NK-92 treated with Interleukin-12 subunit alpha and Interleukin-12 subunit beta, amount 100 ng/mL, for 24 hours (cell line): Measurements from ENCODE around the gene CPT2.
"Not testable (repeated sequence)": the region's sequence is repeated elsewhere in the genome, so short reads cannot be mapped to it uniquely, and the experiment has no call there.

Experiments used
- DNase-seq: peaks from one replicate; lab custom pipeline; 2025; lab: John Stamatoyannopoulos, UW

CPT2 gene

DNA sequence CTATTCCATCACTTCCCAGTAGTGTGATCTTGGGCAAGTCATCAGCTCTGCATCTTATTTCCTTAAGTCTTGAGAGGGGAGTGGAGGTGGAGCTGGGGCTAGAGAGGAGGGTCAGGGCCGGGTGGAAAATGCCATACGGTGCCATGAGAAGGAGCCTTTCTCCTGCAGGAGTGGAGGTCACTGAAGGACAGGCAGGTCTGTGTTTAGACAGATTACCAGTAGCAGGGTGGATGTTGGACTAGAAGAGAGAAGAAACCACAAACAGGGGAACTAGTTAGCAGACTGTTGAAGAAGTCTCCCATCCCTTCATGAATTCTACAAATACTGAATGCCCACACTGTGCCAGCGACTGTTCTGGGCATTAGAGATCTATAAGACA lies 13.9 kb upstream of the CPT2 start:
- no peak for DNase-seq

DNA sequence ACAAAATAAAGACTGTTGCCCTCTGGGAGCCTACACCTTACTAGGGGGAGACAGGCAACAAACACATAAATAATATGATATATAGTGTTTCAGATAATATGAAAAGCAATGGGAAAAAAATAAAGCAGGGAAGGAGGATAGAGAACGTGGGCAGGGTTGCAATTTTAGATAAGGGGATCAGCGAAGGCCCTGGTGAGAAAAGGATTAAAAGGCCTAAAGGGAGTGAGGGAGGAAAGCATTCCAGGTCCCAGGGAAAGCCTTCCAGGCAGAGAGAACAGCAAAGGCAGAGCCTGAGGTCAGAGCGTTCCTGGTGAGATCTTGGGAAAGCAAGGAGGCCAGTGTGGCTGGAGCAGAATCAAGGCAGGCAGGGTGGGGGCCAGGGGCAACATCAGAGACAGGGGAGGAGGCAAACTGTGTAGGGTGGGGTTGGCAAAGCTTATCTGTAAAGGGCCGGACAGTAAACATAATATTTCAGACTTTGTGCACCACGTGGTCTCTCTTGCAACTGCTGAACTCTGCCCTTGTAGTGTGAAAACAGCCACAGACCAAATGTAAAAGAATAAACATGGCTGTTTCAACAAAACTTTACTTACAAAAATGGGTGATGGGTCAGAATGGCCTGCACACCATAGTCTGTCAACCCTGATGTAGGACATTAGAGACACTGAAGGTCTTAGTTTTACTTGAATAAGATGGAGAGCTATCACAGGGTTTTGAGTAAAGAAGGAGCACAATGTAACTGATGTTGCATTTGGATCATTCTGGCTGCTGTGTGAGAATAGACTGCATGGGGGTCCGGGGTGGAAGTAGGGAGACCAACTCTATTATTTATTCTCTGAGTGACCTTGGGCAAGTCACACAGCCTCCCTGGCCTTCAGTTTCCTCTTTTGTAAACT lies 13.3 kb upstream of the CPT2 start:
- no peak for DNase-seq

DNA sequence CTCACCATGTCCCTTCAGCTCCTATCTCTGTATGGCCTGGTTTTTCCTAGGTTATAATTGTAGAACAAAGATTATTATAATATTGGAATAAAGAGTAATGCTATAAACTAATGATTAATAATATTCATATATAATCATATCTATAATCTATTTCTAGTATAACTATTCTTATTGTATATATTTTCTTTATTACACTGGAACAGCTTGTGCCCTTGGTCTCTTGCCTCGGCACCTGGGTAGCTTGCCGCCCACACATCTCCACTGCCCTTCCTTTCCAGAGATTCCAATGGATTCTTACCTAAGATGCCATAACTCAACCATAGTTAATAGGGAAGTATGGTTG lies 10.7 kb upstream of the CPT2 start:
- not testable (repeated sequence) for DNase-seq

DNA sequence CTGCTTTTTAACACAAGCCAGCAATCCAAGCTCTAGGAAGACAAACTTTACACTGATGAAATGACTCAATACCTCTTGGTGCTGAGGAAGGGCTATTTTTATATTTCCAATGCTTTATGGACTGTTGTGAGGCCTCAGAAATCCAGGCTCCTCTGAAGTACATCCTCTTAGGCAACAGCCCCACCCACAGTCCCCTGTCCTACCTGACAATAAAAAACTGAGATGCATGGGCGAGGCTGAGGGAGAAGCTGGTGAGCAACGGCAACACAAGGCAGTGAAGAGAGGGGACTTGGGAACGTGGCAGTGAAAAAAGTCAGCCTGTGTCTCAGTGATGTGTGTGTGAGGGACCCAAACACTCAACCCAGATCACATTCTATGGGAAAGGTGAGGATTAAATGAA lies 10.1 kb upstream of the CPT2 start:
- no peak for DNase-seq

DNA sequence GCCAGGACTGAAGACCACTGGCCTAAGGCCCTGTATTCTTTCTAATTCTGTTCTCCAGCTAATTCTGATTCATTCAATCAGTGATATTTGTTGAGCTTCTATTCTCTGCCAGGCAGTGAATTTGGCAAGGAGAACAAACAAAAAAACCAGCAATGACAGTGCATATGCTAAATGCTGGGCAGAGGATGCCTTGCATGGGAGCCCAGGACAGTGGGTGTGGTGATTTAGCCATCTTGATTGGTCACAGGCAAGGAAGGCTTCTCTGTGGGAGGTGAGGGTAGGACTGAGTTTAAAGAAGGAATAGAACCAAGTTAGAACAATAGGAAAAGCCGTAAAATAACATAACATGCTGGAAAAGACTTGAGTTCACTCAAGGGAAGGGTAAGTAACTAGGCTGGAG lies 9.2 kb upstream of the CPT2 start:
- no peak for DNase-seq

DNA sequence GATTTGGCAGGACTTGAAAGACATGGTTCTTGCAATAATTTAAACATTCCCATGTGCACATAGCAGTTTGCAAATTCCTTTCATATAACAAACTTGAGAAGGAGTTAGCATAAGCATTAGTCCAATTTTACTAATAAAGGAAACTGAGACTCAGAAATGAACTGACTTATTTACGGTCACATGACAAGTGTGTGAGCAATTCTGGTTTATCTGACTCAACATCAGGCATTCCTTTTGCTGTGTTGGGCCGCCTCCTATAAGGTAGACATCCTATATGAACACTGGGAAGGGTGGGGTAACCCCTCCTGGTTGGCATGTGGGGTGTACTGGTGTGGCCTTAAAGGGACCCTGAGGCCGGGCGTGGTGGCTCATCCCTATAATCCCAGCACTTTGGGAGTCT lies 8.5 kb upstream of the CPT2 start:
- no peak for DNase-seq

DNA sequence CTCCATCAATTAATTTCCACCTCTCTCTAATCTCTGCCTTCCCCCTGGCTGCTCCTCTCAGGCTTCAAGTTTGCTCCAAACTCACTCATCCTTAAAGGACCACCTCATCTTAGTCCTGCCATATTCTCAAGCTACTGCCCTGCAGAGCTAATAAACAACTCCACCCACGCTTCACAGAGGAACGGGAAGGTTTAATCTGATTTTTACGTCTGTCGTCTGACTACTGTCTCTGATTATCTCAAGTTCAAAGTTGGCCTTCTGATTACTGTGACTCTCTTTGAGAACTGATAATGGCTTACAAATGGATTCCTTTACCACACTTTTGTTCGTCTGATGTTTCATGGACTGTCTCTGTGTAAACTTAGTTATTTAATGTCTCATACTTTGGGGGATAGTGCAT lies 7.6 kb upstream of the CPT2 start:
- DNase-seq: no peak

DNA sequence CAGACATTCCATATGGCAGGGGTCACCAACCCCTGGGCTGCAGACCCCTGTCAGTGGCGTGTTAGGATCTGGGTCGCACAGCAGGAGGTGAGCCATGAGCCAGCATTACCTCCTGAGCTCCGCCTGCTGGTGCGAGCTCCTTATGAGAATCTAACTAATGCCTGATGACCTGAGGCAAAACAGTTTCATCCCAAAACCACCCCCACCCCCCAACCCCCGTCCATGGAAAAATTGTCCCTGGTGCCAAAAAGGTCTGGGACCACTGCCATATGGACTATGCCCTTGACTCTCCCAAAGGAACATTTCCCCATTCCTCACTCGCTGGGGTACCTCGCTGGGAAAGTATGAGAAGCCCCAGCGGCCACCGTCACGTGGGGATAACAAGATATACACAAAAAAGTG lies 6.4 kb upstream of the CPT2 start:
- DNase-seq: no peak

DNA sequence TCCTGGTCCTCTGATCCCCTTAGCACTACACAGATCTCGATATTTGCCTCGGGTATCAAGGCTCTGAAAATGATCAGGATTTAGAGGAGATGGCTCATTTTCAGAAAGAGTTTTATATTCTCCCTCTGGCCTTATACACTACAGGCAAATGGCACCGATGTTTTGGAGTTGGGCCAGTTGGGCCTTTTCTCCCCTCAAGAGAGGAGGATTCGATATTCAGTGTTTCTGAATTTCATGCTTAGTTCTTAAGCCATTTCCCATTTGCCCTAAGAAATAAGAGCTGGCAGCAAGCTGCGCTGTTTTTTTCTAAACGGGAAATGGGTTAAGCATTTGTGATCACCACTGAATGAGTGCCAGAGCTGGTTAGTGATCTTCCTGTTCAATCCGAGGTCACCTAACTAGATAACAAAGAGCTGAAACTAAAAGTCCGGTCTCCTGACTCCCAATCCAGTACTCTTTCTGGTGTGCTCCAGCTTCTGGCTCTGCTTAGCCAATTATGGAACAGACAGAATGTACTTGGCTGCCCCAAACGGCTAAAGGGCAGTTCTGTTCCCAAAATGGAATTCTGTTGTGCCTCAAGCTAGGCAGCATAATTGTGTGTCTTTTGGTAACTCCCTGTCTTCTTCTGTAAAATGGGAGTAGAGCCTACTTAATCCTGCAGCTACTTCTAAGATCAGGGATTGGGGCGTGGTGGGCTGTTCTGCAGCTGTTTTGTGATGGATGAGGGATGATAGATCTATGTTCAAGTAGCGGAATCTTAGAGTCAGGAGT lies 1.2 kb upstream of the CPT2 start:
- DNase-seq: no peak

DNA sequence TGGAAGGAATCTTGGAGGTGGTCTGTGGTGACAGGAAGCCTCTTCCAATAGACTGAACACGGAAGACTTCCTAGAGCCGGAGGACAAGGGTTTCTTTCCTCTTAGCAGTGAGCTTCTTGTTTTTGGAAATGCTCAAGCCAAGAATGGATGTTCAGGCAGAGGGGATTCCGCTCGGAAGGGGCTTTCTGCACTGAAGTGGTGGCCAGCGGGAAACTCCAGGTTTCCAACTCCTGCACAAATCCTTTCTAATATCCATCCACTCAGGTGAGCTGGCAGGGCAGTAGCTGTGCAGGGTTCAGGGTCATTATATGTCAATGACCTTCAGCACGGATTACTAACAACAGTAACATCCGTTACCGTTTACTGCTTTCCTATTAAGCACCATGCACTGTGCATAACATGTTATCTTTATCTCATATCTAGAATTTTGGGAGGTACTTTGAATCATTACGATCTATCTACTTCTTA lies 573 bp upstream of the CPT2 start:
- no peak for DNase-seq

DNA sequence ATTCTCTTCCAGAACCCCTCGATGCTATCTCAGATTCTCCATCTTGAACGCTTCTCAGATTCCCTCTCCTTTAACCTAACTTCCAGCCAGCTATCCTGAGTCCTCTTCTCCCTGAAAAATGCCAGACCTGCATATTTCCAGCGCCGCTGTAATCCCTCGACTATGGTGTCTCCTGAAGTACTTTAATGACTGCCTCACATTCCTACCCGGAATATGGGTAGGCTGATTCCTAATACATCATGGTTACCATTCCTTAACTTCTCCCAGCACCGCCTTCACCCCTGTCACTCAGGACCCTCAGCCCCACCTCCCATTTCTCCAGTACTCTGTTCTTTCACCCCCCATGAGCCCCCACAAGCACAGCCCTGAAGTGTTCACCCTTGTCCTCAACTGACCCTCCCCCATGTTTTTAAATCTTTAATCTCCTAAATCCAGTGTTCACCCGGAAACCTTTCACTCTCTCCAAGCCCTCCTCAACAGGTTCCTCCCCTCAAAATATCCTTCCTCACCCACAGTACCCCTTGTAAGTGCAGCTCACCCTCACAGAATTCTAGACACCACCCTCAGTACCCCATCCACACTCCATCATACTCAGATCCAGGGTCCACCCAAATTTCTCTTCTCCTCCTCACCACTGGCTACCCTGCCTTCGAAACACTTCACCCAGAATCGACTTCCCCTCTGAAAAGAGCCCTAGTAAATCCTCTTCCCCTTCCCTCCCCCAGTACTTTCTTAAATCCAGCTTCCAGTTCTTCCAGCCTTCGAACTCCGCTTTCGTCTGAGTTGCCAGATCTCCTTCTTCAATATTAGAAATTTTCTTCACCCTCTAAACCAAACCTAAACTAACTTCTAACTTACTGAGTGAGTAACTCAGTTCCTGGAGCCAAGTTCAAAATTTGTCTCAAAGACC lies 922 bp downstream of the CPT2 start:
- DNase-seq: no peak

DNA sequence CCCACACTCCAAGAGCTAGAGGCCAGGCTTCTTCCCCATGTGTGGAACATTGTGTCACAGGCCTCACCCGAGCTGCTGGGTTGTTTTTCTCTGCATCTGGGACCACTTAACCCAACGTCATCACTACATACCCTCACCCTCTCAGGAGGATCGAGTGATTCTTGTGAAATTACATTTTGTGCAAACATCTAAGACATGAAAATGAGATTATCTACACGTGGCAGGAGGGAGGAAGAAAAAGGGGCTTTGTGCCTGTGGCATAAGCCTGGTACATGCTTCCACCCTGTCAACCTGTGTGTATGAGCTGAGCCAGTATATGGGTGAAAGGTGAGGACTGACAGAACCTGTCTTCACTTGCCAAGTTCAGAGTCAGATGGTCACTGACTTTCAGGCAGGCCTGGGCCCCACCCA lies 1.6 kb downstream of the CPT2 start:
- DNase-seq: no peak

DNA sequence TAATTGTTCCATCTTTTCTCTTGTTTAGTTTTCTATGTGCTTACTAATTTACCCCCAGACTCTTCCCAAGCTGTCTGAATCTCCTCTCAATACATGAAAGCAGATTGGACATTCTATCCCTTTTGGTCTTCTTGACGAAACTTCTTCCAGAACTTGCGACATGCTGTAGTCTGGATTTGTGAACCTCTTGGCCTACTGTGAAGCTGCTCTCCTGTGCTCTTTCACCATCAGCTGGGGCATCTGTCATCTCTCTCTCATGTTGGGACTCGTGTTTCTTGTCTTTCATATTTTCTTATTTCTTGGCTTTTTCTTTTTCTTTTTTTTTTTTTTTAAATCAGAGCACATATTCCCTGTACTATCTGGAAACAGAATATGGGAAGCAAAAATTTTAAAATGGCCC lies 6.8 kb downstream of the CPT2 start:
- DNase-seq: no peak

DNA sequence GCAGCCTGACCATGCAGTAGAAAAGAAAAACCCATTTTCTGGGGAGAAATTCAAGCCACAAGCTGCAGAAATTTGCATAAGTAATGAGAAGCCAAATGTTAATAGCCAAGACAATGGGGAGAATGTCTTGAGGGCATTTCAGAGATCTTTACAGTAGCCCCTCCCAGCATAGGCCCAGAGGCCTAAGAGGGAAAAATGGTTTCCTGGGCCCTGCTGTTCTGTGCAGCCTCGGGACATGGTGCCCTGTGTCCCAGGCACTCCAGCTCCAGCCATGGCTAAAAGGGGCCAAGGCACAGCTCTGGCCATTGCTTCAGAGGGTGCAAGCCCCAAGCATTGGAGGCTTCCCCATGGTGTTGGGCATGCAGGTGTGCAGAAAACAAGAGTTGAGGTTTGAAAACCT lies 8.9 kb downstream of the CPT2 start:
- not testable (repeated sequence) for DNase-seq

DNA sequence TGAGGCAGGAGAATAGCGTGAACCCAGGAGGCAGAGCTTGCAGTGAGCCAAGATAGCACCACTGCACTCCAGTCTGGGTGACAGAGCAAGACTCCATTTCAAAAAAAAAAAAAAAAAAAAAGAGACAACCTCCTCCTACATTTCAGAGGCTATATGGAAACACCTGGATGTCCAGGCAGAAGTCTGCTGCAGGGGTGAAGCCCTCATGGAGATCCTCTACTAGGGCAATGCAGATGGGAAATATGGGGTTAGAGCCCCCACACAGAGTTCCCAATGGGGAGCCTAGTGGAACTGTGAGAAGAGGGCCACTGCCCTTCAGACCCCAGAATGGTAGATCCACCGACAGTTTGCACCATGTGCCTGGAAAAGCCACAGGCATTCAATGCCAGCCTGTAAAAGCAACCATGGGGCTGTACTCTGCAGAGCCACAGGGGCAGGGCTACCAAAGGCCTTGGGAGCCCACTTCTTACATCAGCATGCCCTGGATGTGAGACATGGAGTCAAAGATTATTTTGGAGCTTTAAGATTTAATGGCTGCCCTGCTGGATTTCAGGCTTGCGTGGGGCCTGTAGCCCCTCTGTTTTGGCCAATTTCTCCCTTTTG lies 9.6 kb downstream of the CPT2 start:
- not testable (repeated sequence) for DNase-seq

DNA sequence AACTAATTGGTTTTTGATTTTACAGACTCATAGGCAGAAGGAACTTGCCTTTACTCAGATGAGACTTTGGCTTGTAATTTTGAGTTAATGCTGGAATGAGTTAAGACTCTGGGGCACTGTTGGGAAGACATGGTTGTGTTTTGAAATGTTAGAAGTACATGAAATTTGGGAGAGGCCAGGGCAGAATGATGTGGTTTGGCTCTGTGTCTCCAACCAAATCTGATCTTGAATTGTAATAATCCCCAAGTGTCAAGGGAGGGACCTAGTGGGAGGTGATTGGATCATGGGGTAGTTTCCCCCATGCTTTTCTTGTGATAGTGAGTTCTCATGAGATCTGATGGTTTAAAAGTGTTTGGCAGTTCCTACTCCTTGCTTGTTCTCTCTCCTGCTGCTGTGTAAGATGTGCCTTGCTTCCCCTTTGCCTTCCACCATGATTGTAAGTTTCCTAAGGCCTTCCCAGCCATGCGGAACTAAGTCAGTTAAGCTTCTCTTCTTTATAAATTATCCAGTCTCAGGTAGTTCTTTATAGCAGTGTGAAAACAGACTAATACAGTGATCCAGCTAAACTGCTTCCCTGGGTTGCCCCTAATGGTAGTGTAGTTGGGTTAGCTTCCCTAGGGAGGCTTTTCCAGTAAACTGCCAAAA lies 10.2 kb downstream of the CPT2 start:
- no peak for DNase-seq

DNA sequence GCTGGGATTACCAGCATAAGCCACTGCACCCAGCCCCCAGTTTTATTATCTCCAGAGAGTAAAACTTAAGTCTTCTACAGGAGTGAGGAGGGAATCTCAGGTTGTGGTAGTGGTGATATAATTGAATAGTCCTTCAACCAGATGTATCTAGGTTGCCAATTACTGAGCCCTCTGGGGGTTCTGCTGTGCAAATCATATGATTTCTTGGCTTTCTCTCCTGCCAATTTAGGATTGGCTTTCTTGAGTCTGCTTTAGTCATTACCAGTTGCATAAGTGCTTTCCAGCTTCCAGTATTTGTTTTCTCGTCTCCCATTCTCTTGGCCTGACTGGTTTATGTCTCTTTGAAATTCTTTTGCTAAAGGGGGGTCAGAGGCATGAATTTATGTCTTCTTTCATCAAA lies 11.1 kb downstream of the CPT2 start:
- DNase-seq: no peak

DNA sequence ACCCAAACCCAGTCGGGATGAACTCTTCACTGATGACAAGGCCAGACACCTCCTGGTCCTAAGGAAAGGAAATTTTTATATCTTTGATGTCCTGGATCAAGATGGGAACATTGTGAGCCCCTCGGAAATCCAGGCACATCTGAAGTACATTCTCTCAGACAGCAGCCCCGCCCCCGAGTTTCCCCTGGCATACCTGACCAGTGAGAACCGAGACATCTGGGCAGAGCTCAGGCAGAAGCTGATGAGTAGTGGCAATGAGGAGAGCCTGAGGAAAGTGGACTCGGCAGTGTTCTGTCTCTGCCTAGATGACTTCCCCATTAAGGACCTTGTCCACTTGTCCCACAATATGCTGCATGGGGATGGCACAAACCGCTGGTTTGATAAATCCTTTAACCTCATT lies 13.7 kb downstream of the CPT2 start:
- no peak for DNase-seq

DNA sequence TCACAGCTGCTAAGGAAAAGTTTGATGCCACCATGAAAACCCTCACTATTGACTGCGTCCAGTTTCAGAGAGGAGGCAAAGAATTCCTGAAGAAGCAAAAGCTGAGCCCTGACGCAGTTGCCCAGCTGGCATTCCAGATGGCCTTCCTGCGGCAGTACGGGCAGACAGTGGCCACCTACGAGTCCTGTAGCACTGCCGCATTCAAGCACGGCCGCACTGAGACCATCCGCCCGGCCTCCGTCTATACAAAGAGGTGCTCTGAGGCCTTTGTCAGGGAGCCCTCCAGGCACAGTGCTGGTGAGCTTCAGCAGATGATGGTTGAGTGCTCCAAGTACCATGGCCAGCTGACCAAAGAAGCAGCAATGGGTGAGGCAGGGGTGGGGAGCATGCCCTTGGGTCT lies 14.3 kb downstream of the CPT2 start:
- DNase-seq: no peak

DNA sequence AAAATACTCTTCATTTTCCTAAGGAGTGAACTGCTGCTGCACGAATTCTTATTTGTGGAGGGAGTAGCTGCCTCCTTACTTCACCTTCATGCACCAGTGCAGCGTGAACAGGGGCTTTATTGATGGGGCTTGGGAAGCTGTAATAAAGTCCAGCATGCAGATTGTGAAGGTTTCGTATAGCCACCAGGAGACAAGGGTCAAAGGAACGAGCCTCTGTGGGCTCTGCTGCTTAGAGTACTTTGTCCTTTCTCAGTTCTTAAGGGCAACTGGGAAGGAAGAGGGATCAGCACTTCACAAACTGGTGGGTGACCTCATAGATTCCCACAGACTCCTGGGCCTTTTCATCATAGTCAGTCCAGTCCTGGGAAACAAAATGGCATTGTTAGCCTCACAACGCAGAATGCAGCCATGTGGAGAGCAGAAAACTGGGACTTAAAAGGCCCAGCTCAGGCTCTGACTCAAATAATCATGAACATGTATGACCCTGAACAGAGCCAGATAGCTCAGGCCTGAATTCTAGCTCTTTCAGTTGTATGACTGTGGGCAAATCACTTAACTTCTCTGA lies 17.8 kb downstream of the CPT2 start:
- DNase-seq: no peak

DNA sequence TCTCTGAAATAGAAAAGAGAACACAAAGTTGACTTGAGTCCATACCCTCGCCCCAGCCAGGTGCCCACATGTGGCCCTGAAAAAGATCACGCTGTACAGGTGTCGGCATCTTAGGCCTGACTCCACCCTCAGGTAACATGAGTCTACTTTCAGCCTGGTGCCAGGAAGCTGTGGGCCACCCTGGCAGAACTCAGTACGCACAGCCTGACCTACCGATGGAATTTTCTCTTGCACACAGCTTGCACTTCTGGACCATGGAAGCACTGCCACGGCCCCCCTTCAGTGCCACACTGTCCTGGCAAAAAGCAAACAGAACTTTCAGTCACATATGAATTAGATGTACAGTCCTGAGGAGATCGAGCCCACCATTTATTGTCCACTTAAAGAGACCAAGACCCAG lies 21.6 kb downstream of the CPT2 start:
- DNase-seq: no peak
